ENCODE measurements around the gene ANKRD2. TPM values are rescaled to one million over a fixed set of nuclear protein-coding genes. Genes with fewer than 3 reads are reported as not detected.
"Not testable (repeated sequence)": the region's sequence is repeated elsewhere in the genome, so short reads cannot be mapped to it uniquely, and the experiment has no call there.

The ANKRD2 gene
- total RNA-seq, 1 donor from 2014 or later: 61.9 TPM

GRCh38 chr10:97570789-97571471 is 1.6 kb upstream of the ANKRD2 start:
- peak; percentile 96 for DNase-seq (ENCODE audit: low read depth)

- no peak for DNase-seq (ENCODE audit: low read depth)
Observed at GRCh38 chr10:97571622-97572021, 957 bp upstream of the ANKRD2 start.

- DNase-seq (ENCODE audit: low read depth): peak; percentile 83
Observed at GRCh38 chr10:97573021-97573420, 442 bp downstream of the ANKRD2 start.

DNA sequence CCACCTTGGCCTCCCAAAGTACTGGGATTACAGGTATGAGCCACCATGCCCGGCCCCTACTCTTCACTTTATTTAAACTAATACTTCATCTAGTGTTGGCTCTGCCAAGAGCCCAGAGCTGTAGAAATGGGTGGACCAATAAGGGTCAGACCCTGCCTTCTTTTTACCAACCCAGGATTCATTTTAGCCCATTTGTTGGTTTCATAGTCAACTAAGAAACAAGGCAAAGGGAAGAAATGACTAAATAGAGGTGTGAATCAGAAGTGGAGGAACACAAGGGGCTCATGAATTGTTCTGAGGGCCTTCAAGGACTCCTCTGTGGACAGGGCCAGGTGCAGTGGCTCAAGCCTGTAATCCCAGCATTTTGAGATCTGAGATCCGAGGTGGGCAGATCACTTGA is 1.1 kb downstream of the ANKRD2 start:
- DNase-seq (ENCODE audit: low read depth): no peak

DNA sequence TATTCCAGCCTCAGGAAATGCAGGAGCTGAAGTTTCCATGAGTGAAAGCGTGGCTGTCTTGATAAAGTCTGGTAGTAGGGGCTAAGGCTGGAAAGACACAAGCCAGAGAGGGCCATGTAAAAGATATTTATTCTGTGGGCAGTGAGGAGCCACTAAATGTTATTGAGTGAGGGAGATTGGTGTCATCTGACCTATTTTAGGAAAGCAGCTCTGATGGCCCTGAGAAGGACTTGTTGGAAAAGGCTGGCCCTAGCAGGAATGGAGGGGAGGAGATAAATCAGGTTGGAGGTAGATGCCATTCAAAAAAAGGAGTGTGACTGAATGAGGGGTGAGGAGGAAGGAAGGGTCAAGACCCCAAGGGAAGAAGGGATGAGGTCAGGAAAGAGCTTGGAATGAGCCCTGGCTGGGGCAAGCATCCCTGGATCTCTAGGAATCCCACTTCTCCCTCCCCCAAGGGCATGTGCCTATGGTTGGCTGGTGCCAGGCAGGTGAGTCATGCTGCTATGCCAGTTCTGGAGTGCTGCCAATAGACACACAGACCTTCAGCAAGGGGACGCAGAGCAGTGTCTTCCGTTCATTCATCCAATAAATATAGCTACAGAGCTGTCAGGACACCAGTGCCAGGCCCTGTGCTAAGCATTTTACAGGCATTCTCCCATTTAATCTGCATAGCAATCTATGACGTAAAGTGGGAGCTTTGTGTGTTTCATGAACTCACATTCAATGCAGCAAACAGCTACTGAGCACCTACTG is 2.0 kb downstream of the ANKRD2 start:
- DNase-seq (ENCODE audit: low read depth): peak; percentile 99

DNA sequence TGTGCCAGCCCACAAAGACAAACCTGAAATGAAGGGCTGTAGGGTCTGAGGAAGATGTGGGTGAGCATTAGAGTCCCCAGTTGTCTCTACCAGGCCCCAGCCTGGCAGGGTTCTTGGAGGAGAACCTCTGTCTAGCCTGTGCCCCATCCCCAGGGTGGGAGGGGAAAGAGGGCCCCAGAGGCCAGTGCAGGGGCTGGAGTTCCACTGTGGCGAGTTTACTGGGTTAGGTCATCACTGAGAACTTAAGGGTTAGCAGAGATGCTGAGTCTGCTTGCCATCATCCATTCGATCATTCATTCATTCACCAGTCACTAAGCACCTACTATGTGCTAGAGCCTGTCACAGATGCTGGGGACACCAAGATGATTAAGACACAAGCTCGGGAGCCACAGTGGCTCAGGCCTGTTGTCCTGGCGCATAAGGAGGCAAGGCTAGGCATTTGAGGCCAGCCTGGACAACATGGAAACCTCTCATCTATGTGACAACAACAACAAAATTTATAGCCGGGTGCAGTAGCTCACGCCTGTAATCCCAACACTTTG is 2.6 kb downstream of the ANKRD2 start:
- DNase-seq (ENCODE audit: low read depth): peak; percentile 52

GRCh38 chr10:97576487-97576886 is 3.9 kb downstream of the ANKRD2 start:
- not testable (repeated sequence) for DNase-seq (ENCODE audit: low read depth)

- no peak for DNase-seq (ENCODE audit: low read depth)
Observed at GRCh38 chr10:97577701-97578100, 5.1 kb downstream of the ANKRD2 start.

DNA sequence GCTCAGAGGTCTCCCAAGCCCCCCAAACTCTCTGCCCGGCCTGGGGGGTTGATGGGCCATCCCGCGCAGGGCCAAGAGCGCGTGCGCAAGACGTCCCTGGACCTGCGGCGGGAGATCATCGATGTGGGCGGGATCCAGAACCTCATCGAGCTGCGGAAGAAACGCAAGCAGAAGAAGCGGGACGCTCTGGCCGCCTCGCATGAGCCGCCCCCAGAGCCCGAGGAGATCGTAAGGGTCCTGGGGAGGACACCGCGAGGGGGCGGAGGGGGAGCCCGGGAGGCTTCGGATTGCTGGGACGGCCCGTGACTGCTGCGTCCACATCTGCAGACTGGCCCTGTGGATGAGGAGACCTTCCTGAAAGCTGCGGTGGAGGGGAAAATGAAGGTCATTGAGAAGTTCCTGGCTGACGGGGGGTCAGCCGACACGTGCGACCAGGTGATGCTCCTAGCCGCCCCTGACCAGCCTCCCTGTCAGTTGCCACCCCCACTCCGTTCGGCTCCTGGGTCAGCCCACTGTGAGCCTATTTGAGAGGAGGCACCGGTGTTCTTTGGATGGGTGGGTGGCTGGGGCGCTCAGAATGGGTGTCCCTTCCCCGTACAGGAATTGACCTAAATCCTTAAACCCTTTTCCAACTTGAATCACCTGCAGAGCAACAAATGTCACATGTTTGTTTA is 5.7 kb downstream of the ANKRD2 start:
- no peak for DNase-seq (ENCODE audit: low read depth)

DNA sequence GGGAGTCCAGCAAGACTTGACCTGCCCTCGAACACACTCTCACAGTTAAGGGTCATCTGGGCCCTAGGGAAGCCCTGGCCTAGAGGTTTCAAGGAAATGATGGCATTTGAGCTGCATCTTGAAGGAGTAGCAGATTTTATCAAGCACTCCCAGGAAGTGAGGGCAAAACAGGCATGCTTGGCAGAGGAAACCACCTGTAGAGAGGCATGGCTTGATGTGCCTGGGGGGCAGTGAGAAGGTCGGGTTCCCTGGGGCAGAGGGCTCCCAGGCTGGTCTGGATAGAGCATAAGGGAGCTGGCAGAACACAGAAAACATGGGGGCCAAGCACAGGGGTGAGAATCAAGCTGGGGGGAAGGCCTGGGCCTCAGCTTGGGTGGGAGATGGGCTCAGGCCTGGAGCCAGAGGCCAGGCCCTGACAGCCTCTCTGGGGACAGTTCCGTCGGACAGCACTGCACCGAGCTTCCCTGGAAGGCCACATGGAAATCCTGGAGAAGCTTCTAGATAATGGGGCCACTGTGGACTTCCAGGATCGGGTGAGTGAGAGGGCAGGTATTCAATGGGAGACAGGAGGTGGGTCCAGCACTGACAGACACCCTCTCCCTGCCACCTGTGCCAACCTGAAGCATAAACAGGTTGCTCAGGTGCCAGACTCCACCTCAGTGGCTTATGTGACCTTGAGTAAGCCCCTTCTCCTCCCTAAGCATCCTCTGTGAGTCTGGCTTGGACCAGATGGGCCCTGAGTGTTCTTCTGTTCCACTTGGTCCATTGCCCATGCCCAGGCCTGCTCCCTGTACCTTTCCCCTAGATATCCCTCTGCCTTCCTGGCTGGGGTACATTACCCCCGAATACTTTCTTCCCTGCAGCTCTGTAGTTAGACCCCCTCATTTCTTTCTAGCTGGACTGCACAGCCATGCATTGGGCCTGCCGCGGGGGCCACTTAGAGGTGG is 8.1 kb downstream of the ANKRD2 start:
- DNase-seq (ENCODE audit: low read depth): no peak

- DNase-seq (ENCODE audit: low read depth): no peak
Observed at GRCh38 chr10:97582169-97582568, 9.6 kb downstream of the ANKRD2 start.

GRCh38 chr10:97583476-97583875 is 10.9 kb downstream of the ANKRD2 start:
- no peak for DNase-seq (ENCODE audit: low read depth)

DNA sequence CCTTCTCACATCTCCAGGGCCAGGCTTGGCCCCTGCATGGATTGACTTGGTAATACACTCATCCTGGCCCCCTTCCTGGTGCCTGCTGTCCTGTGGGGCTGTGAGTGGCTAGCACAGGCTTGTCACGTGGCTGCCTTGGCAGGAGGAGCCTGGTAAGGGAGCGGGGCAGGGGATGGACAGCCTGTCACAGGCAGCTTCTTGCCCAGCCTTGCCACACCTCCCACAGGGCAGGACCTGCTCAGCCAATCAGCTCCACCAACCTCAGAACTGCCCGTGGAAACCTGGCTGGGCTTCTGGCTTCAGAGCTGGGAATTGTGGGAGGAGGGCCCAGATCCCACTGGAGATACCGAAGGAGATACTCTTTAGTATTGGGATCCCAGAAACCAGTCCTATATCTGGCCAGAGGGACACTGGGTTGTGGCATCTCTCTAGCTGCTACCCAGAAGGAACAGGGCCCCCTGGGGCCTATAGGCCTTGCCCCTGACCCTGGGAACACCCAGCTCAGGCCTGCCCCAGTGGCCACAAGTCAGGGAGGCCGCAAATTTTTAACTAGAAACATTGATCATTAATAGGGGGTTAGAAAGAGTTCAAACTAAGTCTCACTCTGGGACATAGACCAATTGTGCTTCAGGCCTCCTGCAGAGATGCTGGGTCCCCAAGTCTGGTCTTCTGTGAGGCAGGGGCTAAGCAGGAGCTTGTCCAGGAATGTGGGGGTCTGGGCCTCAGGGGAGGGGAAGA is 11.7 kb downstream of the ANKRD2 start, which contains the start of gene HOGA1:
Gene HOGA1, plus strand, starts transcription at position 330 of the 738 bp plus-strand sequence. Its CDS starts 315 bp downstream, at position 645.
- peak; percentile 81 for DNase-seq (ENCODE audit: low read depth)

DNA sequence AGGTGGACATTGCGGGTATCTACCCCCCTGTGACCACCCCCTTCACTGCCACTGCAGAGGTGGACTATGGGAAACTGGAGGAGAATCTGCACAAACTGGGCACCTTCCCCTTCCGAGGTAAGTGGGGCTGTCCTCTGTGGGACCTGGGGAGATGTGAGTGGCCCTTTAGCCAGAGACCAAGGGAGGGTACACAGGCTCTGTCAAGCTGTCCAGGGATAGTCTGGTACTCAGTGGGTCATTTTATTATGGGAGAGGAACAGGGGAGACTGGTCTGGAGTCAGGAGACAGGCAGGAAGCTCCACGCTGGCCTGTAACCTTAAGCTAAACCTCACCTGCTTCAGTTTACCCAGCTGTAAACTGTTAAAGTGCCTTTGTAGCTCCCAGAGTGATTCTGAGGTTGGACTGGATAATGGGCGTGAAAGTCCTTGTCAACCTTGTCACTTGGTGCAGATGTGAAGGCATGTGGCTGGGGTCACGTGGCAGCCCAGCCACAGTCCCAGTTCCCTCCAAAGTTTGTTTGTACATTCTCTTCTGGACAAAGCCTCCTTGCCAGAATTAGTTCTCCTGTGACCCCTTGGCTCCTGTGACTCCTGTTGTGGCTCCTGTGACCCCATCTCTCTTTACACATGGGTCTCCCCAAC is 12.3 kb downstream of the ANKRD2 start:
- DNase-seq (ENCODE audit: low read depth): no peak

DNA sequence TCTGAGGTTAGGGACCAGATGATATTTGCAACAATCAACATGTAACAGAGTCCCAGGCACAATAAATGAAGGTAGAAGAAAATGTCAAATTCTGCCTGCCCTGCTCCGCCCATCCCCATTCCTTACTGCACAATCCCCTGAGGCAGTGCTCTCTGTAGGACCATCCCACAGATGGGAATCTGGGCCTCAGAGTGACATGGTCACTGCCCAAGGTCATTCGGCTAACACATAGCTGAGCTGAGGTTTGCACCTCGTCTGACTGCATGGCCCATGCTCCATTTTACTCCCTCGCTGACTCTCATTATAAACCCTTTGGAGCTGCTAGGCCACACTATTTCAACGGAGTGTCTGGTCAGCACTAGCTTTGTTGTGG is 12.8 kb downstream of the ANKRD2 start:
- no peak for DNase-seq (ENCODE audit: low read depth)

DNA sequence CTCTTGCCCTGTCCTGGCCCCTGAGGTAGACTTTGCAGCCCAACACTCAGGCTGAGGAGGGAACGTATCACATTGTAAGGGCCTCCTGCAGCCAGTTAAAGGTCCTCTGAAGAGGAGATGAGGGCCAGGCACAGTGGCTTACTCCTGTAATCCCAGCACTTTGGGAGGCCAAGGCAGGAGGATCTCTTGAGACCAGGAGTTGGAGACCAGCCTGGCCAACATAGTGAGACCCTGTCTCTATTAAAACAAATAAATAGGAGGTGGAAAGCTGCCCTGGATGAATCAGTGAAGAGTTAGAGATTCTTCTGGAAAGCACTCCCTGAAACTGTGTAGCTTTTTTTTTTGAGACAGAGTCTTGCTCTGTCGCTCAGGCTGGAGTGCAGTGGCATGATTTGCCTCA is 14.6 kb downstream of the ANKRD2 start:
- DNase-seq (ENCODE audit: low read depth): no peak

GRCh38 chr10:97589479-97589878 is 16.9 kb downstream of the ANKRD2 start, which contains the start of gene C10orf62:
TSS of gene C10orf62 (plus strand) at chr10:97589721. CDS start at chr10:97589898, 177 bp downstream.
- DNase-seq (ENCODE audit: low read depth): no peak

DNA sequence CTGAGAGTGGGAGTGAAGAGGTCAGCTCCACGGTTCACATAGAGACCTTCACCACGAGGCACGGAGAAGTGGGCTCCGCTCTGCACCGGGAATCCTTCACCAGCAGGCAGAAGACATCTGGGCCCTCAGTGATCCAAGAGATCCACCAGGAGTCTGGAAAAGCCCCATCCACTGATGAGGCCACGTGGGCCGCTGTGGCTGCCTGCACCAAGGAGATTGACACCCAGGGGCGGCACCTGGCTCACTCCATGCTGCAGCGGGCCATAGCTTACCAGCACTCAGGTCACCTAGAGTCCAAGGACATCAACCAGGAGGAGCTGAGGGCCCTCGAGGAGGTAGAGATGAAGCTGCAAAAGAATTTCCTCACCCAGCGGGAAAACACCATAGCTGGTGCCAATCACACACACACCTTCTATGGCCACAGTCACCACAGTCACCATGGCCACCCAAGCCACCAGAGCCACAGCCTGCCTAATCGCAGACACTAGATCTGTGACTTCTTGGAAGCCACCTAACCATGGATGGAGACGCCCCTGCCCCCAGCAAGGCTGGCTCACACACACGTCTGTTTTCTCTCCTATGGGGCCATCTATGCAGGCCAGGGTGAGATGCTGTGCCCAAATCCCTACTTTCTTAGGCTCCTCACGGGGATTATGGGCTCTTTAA is 17.6 kb downstream of the ANKRD2 start:
- no peak for DNase-seq (ENCODE audit: low read depth)
